ENCODE data around the gene CEPT1. TPM values are rescaled to one million over a fixed set of nuclear protein-coding genes. Genes with fewer than 3 reads are reported as not detected.

CEPT1 gene
- total RNA-seq, 2 experiments from 2014 or later: 36.6 to 37.5 TPM

- ATAC-seq (no peak), DNase-seq (no peak)
- POLR2A ChIA-PET: no interaction called here
- Mint-ChIP-seq H3K9me3 (ENCODE audit: insufficient read depth) (no peaks in the 10 kb centered on the region), H3K4me1 (ENCODE audit: low read depth) (peaks cover 28% of the 10 kb centered on the region), H3K36me3 (ENCODE audit: low read depth) (peaks cover 56% of the 10 kb centered on the region), H3K27ac (peak overlapping the region; percentile 3), H3K4me3 (no peak overlapping the region), H3K27me3 (ENCODE audit: low read depth) (no peaks in the 10 kb centered on the region)
- CTCF ChIA-PET: interaction anchor here (0.9 kb wide), 1 partner anchor 8 kb away, joined by 3 read pairs; no protein-coding TSS in a partner anchor
These were observed 8.3 kb upstream of the CEPT1 start for GRCh38 chr1:111131693-111132092.

- H3K27ac Mint-ChIP-seq: no peak overlapping the region
- ATAC-seq (no peak), DNase-seq (no peak)
- no peaks in the 10 kb centered on the region for H3K9me3 Mint-ChIP-seq (ENCODE audit: insufficient read depth)
- ChIA-PET POLR2A (interaction anchor here (0.7 kb wide), 1 partner anchor 82 kb away, joined by 3 read pairs; no protein-coding TSS in a partner anchor), CTCF (no interaction called here)
- no peak overlapping the region for H3K4me3 Mint-ChIP-seq
- H3K36me3 Mint-ChIP-seq (ENCODE audit: low read depth): peaks cover 51% of the 10 kb centered on the region
- H3K27me3 Mint-ChIP-seq (ENCODE audit: low read depth): no peaks in the 10 kb centered on the region
- H3K4me1 Mint-ChIP-seq (ENCODE audit: low read depth): peaks cover 32% of the 10 kb centered on the region
These were observed 6.2 kb upstream of the CEPT1 start for GRCh38 chr1:111133866-111134265.

GRCh38 chr1:111139324-111139955 is 583 bp upstream of the CEPT1 start:
- peak; percentile 65 for ATAC-seq
- ChIA-PET POLR2A (interaction anchor here (0.6 to 2.8 kb wide), 20 partner anchors 11 to 600 kb away, joined by 3 to 18 read pairs (median 4); partner anchors contain the start of genes DENND2D and INKA2), CTCF (interaction anchor here (1.0 to 1.5 kb wide), 9 partner anchors 11 to 261 kb away, joined by 3 to 5 read pairs (median 4); no protein-coding TSS in a partner anchor)
- no peaks in the 10 kb centered on the region for H3K9me3 Mint-ChIP-seq (ENCODE audit: insufficient read depth)
- H3K27me3 Mint-ChIP-seq (ENCODE audit: low read depth): no peaks in the 10 kb centered on the region
- peak overlapping the region; percentile 95 for H3K27ac Mint-ChIP-seq
- peaks cover 46% of the 10 kb centered on the region for H3K4me1 Mint-ChIP-seq (ENCODE audit: low read depth)
- peak; percentile 58 for DNase-seq
- peak overlapping the region; percentile 97 for H3K4me3 Mint-ChIP-seq
- peaks cover 43% of the 10 kb centered on the region for H3K36me3 Mint-ChIP-seq (ENCODE audit: low read depth)

GRCh38 chr1:111140680-111140967 is 601 bp downstream of the CEPT1 start:
- Mint-ChIP-seq H3K4me1 (ENCODE audit: low read depth) (peaks cover 45% of the 10 kb centered on the region), H3K9me3 (ENCODE audit: insufficient read depth) (no peaks in the 10 kb centered on the region), H3K27me3 (ENCODE audit: low read depth) (no peaks in the 10 kb centered on the region), H3K36me3 (ENCODE audit: low read depth) (peaks cover 35% of the 10 kb centered on the region), H3K27ac (peak overlapping the region; percentile 95), H3K4me3 (peak overlapping the region; percentile 97)
- no peak for ATAC-seq
- POLR2A ChIA-PET: interaction anchor here (0.6 to 2.8 kb wide), 9 partner anchors 8 to 81 kb away, joined by 3 to 18 read pairs (median 3); no protein-coding TSS in a partner anchor
- no peak for DNase-seq
- CTCF ChIA-PET: interaction anchor here (1.4 to 1.5 kb wide), 2 partner anchors 10 to 59 kb away, joined by 3 to 4 read pairs; no protein-coding TSS in a partner anchor

GRCh38 chr1:111141245-111142220 is 1.5 kb downstream of the CEPT1 start:
- ChIA-PET CTCF (interaction anchor here (1.4 to 1.5 kb wide), 2 partner anchors 9 to 58 kb away, joined by 3 to 4 read pairs; no protein-coding TSS in a partner anchor), POLR2A (interaction anchor here (0.9 to 2.8 kb wide), 9 partner anchors 7 to 613 kb away, joined by 3 to 18 read pairs (median 4); partner anchors contain the start of gene LRIF1)
- H3K27me3 Mint-ChIP-seq (ENCODE audit: low read depth): no peaks in the 10 kb centered on the region
- no peaks in the 10 kb centered on the region for H3K9me3 Mint-ChIP-seq (ENCODE audit: insufficient read depth)
- no peak for DNase-seq
- H3K4me3 Mint-ChIP-seq: peak overlapping the region; percentile 97
- H3K36me3 Mint-ChIP-seq (ENCODE audit: low read depth): peaks cover 37% of the 10 kb centered on the region
- no peak for ATAC-seq
- peaks cover 52% of the 10 kb centered on the region for H3K4me1 Mint-ChIP-seq (ENCODE audit: low read depth)
- peak overlapping the region; percentile 95 for H3K27ac Mint-ChIP-seq

- ATAC-seq: no peak
- H3K4me1 Mint-ChIP-seq (ENCODE audit: low read depth): peaks cover 51% of the 10 kb centered on the region
- POLR2A ChIA-PET: interaction anchor here (0.9 to 1.0 kb wide), 2 partner anchors 179 to 612 kb away, joined by 3 to 4 read pairs; partner anchors contain the start of gene LRIF1
- no peak overlapping the region for H3K27ac Mint-ChIP-seq
- H3K36me3 Mint-ChIP-seq (ENCODE audit: low read depth): peaks cover 34% of the 10 kb centered on the region
- no peaks in the 10 kb centered on the region for H3K27me3 Mint-ChIP-seq (ENCODE audit: low read depth)
- DNase-seq: no peak
- H3K4me3 Mint-ChIP-seq: no peak overlapping the region
- CTCF ChIA-PET: interaction anchor here (0.9 kb wide), 1 partner anchor 81 kb away, joined by 3 read pairs; no protein-coding TSS in a partner anchor
- H3K9me3 Mint-ChIP-seq (ENCODE audit: insufficient read depth): no peaks in the 10 kb centered on the region
These were observed 2.4 kb downstream of the CEPT1 start for GRCh38 chr1:111142356-111142975.

GRCh38 chr1:111145542-111145941 is 5.5 kb downstream of the CEPT1 start:
- POLR2A ChIA-PET: no interaction called here
- CTCF ChIA-PET: no interaction called here
- peaks cover 47% of the 10 kb centered on the region for H3K4me1 Mint-ChIP-seq (ENCODE audit: low read depth)
- ATAC-seq (no peak), DNase-seq (no peak)
- no peaks in the 10 kb centered on the region for H3K9me3 Mint-ChIP-seq (ENCODE audit: insufficient read depth)
- no peak overlapping the region for H3K27ac Mint-ChIP-seq
- H3K27me3 Mint-ChIP-seq (ENCODE audit: low read depth): no peaks in the 10 kb centered on the region
- peaks cover 46% of the 10 kb centered on the region for H3K36me3 Mint-ChIP-seq (ENCODE audit: low read depth)
- no peak overlapping the region for H3K4me3 Mint-ChIP-seq

GRCh38 chr1:111145963-111146768 is 6.1 kb downstream of the CEPT1 start:
- H3K36me3 Mint-ChIP-seq (ENCODE audit: low read depth): peaks cover 50% of the 10 kb centered on the region
- DNase-seq: no peak
- CTCF ChIA-PET: no interaction called here
- ATAC-seq: no peak
- H3K9me3 Mint-ChIP-seq (ENCODE audit: insufficient read depth): no peaks in the 10 kb centered on the region
- H3K4me3 Mint-ChIP-seq: no peak overlapping the region
- peak overlapping the region; percentile 24 for H3K27ac Mint-ChIP-seq
- no peaks in the 10 kb centered on the region for H3K27me3 Mint-ChIP-seq (ENCODE audit: low read depth)
- H3K4me1 Mint-ChIP-seq (ENCODE audit: low read depth): peaks cover 45% of the 10 kb centered on the region
- POLR2A ChIA-PET: no interaction called here

GRCh38 chr1:111147948-111148347 is 7.9 kb downstream of the CEPT1 start:
- ChIA-PET CTCF (interaction anchor here (1.1 kb wide), 1 partner anchor 9 kb away, joined by 3 read pairs; no protein-coding TSS in a partner anchor), POLR2A (no interaction called here)
- Mint-ChIP-seq H3K27ac (no peak overlapping the region), H3K27me3 (ENCODE audit: low read depth) (no peaks in the 10 kb centered on the region), H3K4me1 (ENCODE audit: low read depth) (peaks cover 50% of the 10 kb centered on the region), H3K9me3 (ENCODE audit: insufficient read depth) (no peaks in the 10 kb centered on the region), H3K4me3 (no peak overlapping the region), H3K36me3 (ENCODE audit: low read depth) (peaks cover 64% of the 10 kb centered on the region)
- no peak for DNase-seq
- no peak for ATAC-seq

GRCh38 chr1:111148376-111148881 is 8.4 kb downstream of the CEPT1 start:
- CTCF ChIA-PET: interaction anchor here (0.8 to 1.1 kb wide), 2 partner anchors 9 to 118 kb away, joined by 3 read pairs; no protein-coding TSS in a partner anchor
- POLR2A ChIA-PET: interaction anchor here (0.8 kb wide), 1 partner anchor 8 kb away, joined by 3 read pairs; no protein-coding TSS in a partner anchor
- no peaks in the 10 kb centered on the region for H3K9me3 Mint-ChIP-seq (ENCODE audit: insufficient read depth)
- H3K27ac Mint-ChIP-seq: peak overlapping the region; percentile 9
- DNase-seq (no peak), ATAC-seq (no peak)
- H3K4me1 Mint-ChIP-seq (ENCODE audit: low read depth): peaks cover 50% of the 10 kb centered on the region
- H3K36me3 Mint-ChIP-seq (ENCODE audit: low read depth): peaks cover 68% of the 10 kb centered on the region
- H3K4me3 Mint-ChIP-seq: no peak overlapping the region
- H3K27me3 Mint-ChIP-seq (ENCODE audit: low read depth): no peaks in the 10 kb centered on the region
